ENCODE measurements around the gene NUDT5. TPM values are rescaled to one million over a fixed set of nuclear protein-coding genes. Genes with fewer than 3 reads are reported as not detected.

NUDT5 gene
- total and polyA plus RNA-seq, 2 of the 13 experiments (the other 11 are each of a cell fraction or from before 2014, with no cell fraction given), result 79.6 to 134 TPM

GRCh38 chr10:12213621-12214020 lies 17.9 kb upstream of the NUDT5 start:
- Histone ChIP-seq H3K27ac (ENCODE audit: extremely low read length, insufficient read depth, low read length) (no peak overlapping the region), H3K9me3 (ENCODE audit: low read length) (no peaks in the 10 kb centered on the region), H3K36me3 (replicated peaks in 1 of 2; ENCODE audit: control insufficient read depth in 1 of 2, insufficient read depth in 2 of 2, low read length in 2 of 2) (peaks cover 13 to 66% of the 10 kb centered on the region in 2 experiments), H3K4me3 (replicated peaks in 1 of 3; ENCODE audit: insufficient read depth in 1 of 3, low read depth in 2 of 3, low read length in 3 of 3) (no peak overlapping the region), H3K4me2 (ENCODE audit: low read depth, low read length) (no peak overlapping the region), H2AFZ (ENCODE audit: low read length) (no peak overlapping the region), H3K4me1 (ENCODE audit: insufficient read depth, low read length) (no peaks in the 10 kb centered on the region), H3K27me3 (ENCODE audit: control insufficient read depth in 1 of 2, insufficient read depth in 2 of 2, low read length in 2 of 2) (no peaks in the 10 kb centered on the region), H3K9ac (ENCODE audit: insufficient read depth, low read depth, low read length) (no peak overlapping the region), H3K79me2 (ENCODE audit: insufficient read depth, low read length) (no peaks in the 10 kb centered on the region), H4K20me1 (ENCODE audit: insufficient read depth, low read length) (peaks cover 8% of the 10 kb centered on the region)
- TF ChIP-seq MXI1 (IDR thresholded peaks at IDR 0.05; ENCODE audit: borderline replicate concordance, low read depth, low read length), result no peak
- TF ChIP-seq TERF1 (CRISPR knock-in tag; IDR thresholded peaks at IDR 0.05), result no peak
- no peak for TF ChIP-seq POLR2A (IDR thresholded peaks at IDR 0.05; ENCODE audit: insufficient read depth in 1 of 2, low read depth in 2 of 2, low read length in 2 of 2)
- no peak for TF ChIP-seq BCLAF1 (IDR thresholded peaks at IDR 0.05)
- TF ChIP-seq CBFB (CRISPR knock-in tag; IDR thresholded peaks at IDR 0.05), result no peak
- no peak for TF ChIP-seq ZNF230 (CRISPR knock-in tag; IDR thresholded peaks at IDR 0.05)
- TF ChIP-seq ATF6 (CRISPR knock-in tag; conservative IDR thresholded peaks at IDR 0.05), result no peak
- TF ChIP-seq ZNF557 (CRISPR knock-in tag; IDR thresholded peaks at IDR 0.05), result no peak
- no peak for TF ChIP-seq CC2D1A (CRISPR knock-in tag; IDR thresholded peaks at IDR 0.05)
- TF ChIP-seq FOXP4 (CRISPR knock-in tag; IDR thresholded peaks at IDR 0.05), result no peak
- no peak for TF ChIP-seq SP140L (CRISPR knock-in tag; IDR thresholded peaks at IDR 0.05; ENCODE audit: borderline replicate concordance)
- ChIA-PET CTCF (ENCODE audit: low intra/inter-chr PET ratio, low total read pairs) (interaction anchor here (3.2 kb wide), 1 partner anchor 443 kb away, joined by 9 read pairs; no protein-coding TSS in a partner anchor), POLR2A (interaction anchor here (1.3 kb wide), 1 partner anchor 24 kb away, joined by 3 read pairs; no protein-coding TSS in a partner anchor)
- DNase-seq (ENCODE audit: low spot score) (no peak), ATAC-seq (no peak), FAIRE-seq (no peak)
- in situ Hi-C loops (cut with HindIII; ENCODE audit: extremely low pct_ligation_motif_present, low pct_unique_long_range_greater_than_20kb) (no loop called here), intact Hi-C loops (cut with micrococcal nuclease; ENCODE audit: unreplicated experiment) (no loop called here)
- BruUV-seq (replicated peaks), result no TSS peak
- 95% methylated on average over 3 of the region's 3 CpGs for WGBS (ENCODE audit: low lambda C conversion rate)

Data from HepG2 (cell line).